HCT116 (cell line): Measurements from ENCODE around the gene PELO. TPM values are rescaled to one million over a fixed set of nuclear protein-coding genes. Genes with fewer than 3 reads are reported as not detected.

Experiments
- ATAC-seq: fragments of 200-7000 bp; cut with Tn5 transposase; 2 replicates; pipeline ENCODE4 v1.9.1; 2020; ENCODE audit warnings: mild to moderate bottlenecking, moderate library complexity
- BruUV-seq: library from RNA; stranded (reverse); fragments of 400-500 nt; replicated peaks from 2 replicates; lab custom pipeline; 2021; lab: Mats Ljungman, UMichigan
- CTCF ChIA-PET: fragments of 300-600 bp; sonication (Branson Sonifier 250); formaldehyde crosslinking; loops from one replicate; lab custom pipeline; 2021; ENCODE audit warnings: antibody characterized with exemption; lab: Charles Lee
- POLR2A ChIA-PET: fragments of 300-600, 350-600 bp; sonication (Branson Sonifier 250); formaldehyde crosslinking; loops from one replicate; lab custom pipeline; 2021; ENCODE audit warnings: antibody characterized with exemption; lab: Charles Lee
- RAD21 ChIA-PET, 2 experiments: fragments of 300-600 bp; sonication (Branson Sonifier 250); formaldehyde crosslinking; loops; one replicate each; lab custom pipeline; 2023; ENCODE audit warnings: low total read pairs in 2 of 2; ENCODE audit not compliant: uncharacterized antibody in 2 of 2, unreplicated experiment in 2 of 2, low non-redundant PET in 1 of 2; lab: Charles Lee
- DNase-seq: peaks from one replicate; pipeline ENCODE4 v3.0.0-alpha.2; 2010; ENCODE audit warnings: low read depth, low spot score
- H2AFZ ChIP-seq: fragments of 200-600 bp; shearing (Covaris generic), sonication (generic); 2 replicates; pipeline ENCODE4 v1.6.1; 2017; ENCODE audit warnings: low read depth, mixed run types, mixed read lengths, antibody characterized with exemption, low read length; ENCODE audit not compliant: poor library complexity, severe bottlenecking
- H3K27ac ChIP-seq: 2 replicates; pipeline ENCODE4 v1.5.1; 2012; ENCODE audit warnings: low read depth, low read length
- H3K27me3 ChIP-seq: fragments of 200-600 bp; sonication (generic); 2 replicates; pipeline ENCODE4 v1.6.1; 2016; ENCODE audit warnings: mixed run types, low read length, mixed read lengths; ENCODE audit not compliant: insufficient read depth
- H3K36me3 ChIP-seq, 2 experiments: fragments of 200-500 bp in 1 of 2; fragments of 200-600 bp in 1 of 2; sonication (Bioruptor generic) in 1 of 2; sonication (generic) in 1 of 2; 2 replicates each; pipeline versions ENCODE4 v1.5.1 to v1.6.1; 2014 to 2016; ENCODE audit warnings: low read length in 2 of 2, inconsistent platforms in 1 of 2, mixed read lengths in 1 of 2, mixed run types in 1 of 2; ENCODE audit not compliant: insufficient read depth in 2 of 2, control insufficient read depth in 1 of 2
- H3K4me1 ChIP-seq, 2 experiments: fragments of 200-600 bp in 1 of 2; sonication (generic) in 1 of 2; 2 replicates each; pipeline versions ENCODE4 v1.5.1 to v1.6.1; 2012 to 2017; ENCODE audit warnings: low read length in 2 of 2, inconsistent platforms in 1 of 2, mild to moderate bottlenecking in 1 of 2, mixed read lengths in 1 of 2, mixed run types in 1 of 2, moderate library complexity in 1 of 2; ENCODE audit not compliant: insufficient read depth in 2 of 2, control insufficient read depth in 1 of 2
- H3K4me2 ChIP-seq: fragments of 200-600 bp; sonication (generic); 2 replicates; pipeline ENCODE4 v1.6.1; 2017; ENCODE audit warnings: mixed run types, low read length, mixed read lengths
- H3K4me3 ChIP-seq, 2 experiments: fragments of 200-600 bp in 1 of 2; sonication (generic) in 1 of 2; replicated peaks in 1 of 2; 2 replicates each; pipeline ENCODE4 v1.5.1; 2011 to 2016; ENCODE audit warnings: low read length in 2 of 2, control low read depth in 1 of 2, low read depth in 1 of 2, mild to moderate bottlenecking in 1 of 2, mixed read lengths in 1 of 2, mixed run types in 1 of 2
- H3K79me2 ChIP-seq: fragments of 200-600 bp; sonication (generic); 2 replicates; pipeline ENCODE4 v1.6.1; 2017; ENCODE audit warnings: mild to moderate bottlenecking, mixed run types, low read length, moderate library complexity, mixed read lengths; ENCODE audit not compliant: insufficient read depth
- H3K9ac ChIP-seq: fragments of 200-600 bp; sonication (generic); 2 replicates; pipeline ENCODE4 v1.6.1; 2016; ENCODE audit warnings: low read length, mixed read lengths
- H3K9me2 ChIP-seq: fragments of 200-600 bp; sonication (generic), shearing (Covaris generic); 2 replicates; pipeline ENCODE4 v1.6.1; 2017; ENCODE audit warnings: mixed run types, mild to moderate bottlenecking, moderate library complexity; ENCODE audit not compliant: insufficient read depth
- H3K9me3 ChIP-seq, 2 experiments: fragments of 200-500 bp in 1 of 2; fragments of 200-600 bp in 1 of 2; sonication (Bioruptor generic) in 1 of 2; sonication (generic) in 1 of 2; 2 replicates each; pipeline ENCODE4 v1.6.1; 2014 to 2017; ENCODE audit warnings: low read length in 2 of 2, mixed read lengths in 2 of 2, inconsistent platforms in 1 of 2, low read depth in 1 of 2, mild to moderate bottlenecking in 1 of 2, mixed run types in 1 of 2, moderate library complexity in 1 of 2; ENCODE audit not compliant: control insufficient read depth in 1 of 2, insufficient read depth in 1 of 2
- H4K20me1 ChIP-seq: fragments of 200-600 bp; sonication (generic), shearing (Covaris generic); 2 replicates; pipeline ENCODE4 v1.6.1; 2017; ENCODE audit warnings: mixed run types, mild to moderate bottlenecking, moderate library complexity; ENCODE audit not compliant: insufficient read depth
- CBX3 ChIP-seq: IDR thresholded peaks from 2 replicates; pipeline ENCODE4 v1.6.1; 2012; ENCODE audit warnings: low read depth
- EGR1 ChIP-seq: IDR thresholded peaks from 2 replicates; pipeline ENCODE4 v1.6.1; 2012; ENCODE audit warnings: low read depth
- ELF1 ChIP-seq: IDR thresholded peaks from 2 replicates; pipeline ENCODE4 v1.6.1; 2012; ENCODE audit warnings: low read depth, borderline replicate concordance
- EZH2 ChIP-seq: fragments of 200-600 bp; sonication (generic); IDR thresholded peaks from 2 replicates; pipeline ENCODE4 v1.6.1; 2017; ENCODE audit warnings: antibody characterized with exemption, mixed run types
- EZH2phosphoT487 ChIP-seq: fragments of 200-600 bp; IDR thresholded peaks from 2 replicates; pipeline ENCODE4 v1.6.1; 2018; ENCODE audit warnings: antibody characterized with exemption, borderline replicate concordance
- FOSL1 ChIP-seq: IDR thresholded peaks from 2 replicates; pipeline ENCODE4 v1.6.1; 2012; ENCODE audit warnings: low read depth
- JUND ChIP-seq: IDR thresholded peaks from 2 replicates; pipeline ENCODE4 v1.6.1; 2012
- REST ChIP-seq: IDR thresholded peaks from 2 replicates; pipeline ENCODE4 v1.6.1; 2012; ENCODE audit warnings: low read depth
- SIN3A ChIP-seq: IDR thresholded peaks from 2 replicates; pipeline ENCODE4 v1.6.1; 2012; ENCODE audit warnings: low read depth
- YY1 ChIP-seq: IDR thresholded peaks from 2 replicates; pipeline ENCODE4 v1.6.1; 2011; ENCODE audit warnings: low read length, low read depth, moderate library complexity, mild to moderate bottlenecking; ENCODE audit not compliant: insufficient replicate concordance; ENCODE audit errors: extremely low read depth
- ZFX ChIP-seq: fragments of 450-650 bp; IDR thresholded peaks from 2 replicates; pipeline ENCODE4 v1.6.1; 2017
- ZNF274 ChIP-seq: fragments of 200-500 bp; sonication (Bioruptor generic); IDR thresholded peaks from 2 replicates; pipeline ENCODE4 v1.6.1; 2014; ENCODE audit warnings: mild to moderate bottlenecking, low read depth, low read length, inconsistent platforms
- intact Hi-C: fragments of 100-400 bp; cut with micrococcal nuclease; formaldehyde crosslinking; loops from 2 replicates; pipeline ENCODE4 v1.10.0; 2022
- total RNA-seq: library from RNA; stranded (reverse); gene quantifications from one replicate; pipeline ENCODE4 v1.2.1, GENCODE V29; 2021; ENCODE audit not compliant: unreplicated experiment
- TF ChIP-seq, protein P1 (sequence below): IDR thresholded peaks from 2 replicates; pipeline ENCODE4 v1.6.1; 2012

The PELO gene
- total RNA-seq, 1 experiment from 2014 or later = 16.5 TPM

GRCh38 chr5:52807723-52808122, 20.0 kb downstream of the PELO start:
- Histone ChIP-seq H3K27me3 (no peaks in the 10 kb centered on the region), H3K79me2 (peaks cover 21% of the 10 kb centered on the region), H3K9me2 (no peaks in the 10 kb centered on the region), H4K20me1 (peaks cover 10% of the 10 kb centered on the region; the same call in 1 of the 2 replicates), H3K9me3 (no peaks in the 10 kb centered on the region), H3K4me1 (peaks cover 0 to 16% of the 10 kb centered on the region in 2 experiments; a peak in 1 of 4 replicates), H3K9ac (no peak overlapping the region), H2AFZ (no peak overlapping the region), H3K4me2 (no peak overlapping the region), H3K27ac (no peak overlapping the region), H3K4me3 (no peak overlapping the region), H3K36me3 (peaks cover 6 to 12% of the 10 kb centered on the region in 2 experiments; a peak in 3 of 4 replicates)
- RAD21 ChIA-PET = no interaction called here
- POLR2A ChIA-PET = no interaction called here
- no TSS peak for BruUV-seq
- CTCF ChIA-PET = no interaction called here
- DNase-seq (no peak), ATAC-seq (no peak)
- intact Hi-C loops = no loop called here
- TF ChIP-seq REST (no peak), EZH2 (no peak), ZNF274 (no peak), EGR1 (no peak), YY1 (no peak), CBX3 (no peak), JUND (no peak), ZFX (no peak), FOSL1 (no peak), ELF1 (no peak), EZH2phosphoT487 (no peak), SIN3A (no peak)
- TF ChIP-seq, protein P1, sequence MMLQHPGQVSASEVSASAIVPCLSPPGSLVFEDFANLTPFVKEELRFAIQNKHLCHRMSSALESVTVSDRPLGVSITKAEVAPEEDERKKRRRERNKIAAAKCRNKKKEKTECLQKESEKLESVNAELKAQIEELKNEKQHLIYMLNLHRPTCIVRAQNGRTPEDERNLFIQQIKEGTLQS = no peak
